Measurements from ENCODE around the gene MPV17L2.

DNA sequence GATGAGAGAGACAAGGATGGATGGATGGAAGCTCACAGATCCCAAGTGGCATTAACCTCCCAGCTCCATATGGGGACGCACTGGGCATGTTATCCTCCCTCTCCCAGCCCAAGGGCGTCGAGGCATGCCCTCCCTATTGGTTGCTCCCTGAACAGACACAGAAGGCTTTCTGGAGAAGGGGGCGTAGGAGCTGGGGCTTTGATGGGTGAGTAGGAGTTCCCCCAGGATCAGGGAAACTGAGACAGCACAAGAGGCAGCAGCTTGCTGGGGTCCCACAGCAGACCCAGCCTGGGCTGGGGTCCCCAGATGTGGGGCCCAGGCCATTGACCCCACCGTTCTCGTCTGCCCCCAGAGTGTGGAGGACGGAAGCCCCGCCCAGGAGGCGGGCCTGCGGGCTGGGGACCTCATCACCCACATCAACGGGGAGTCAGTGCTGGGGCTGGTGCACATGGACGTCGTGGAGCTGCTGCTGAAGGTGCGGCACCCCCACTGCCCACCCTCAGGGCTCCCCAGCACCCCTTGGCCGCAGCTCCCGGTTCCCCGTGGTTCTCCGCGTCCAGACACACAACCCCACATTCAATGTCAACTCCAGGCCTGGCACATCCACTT is 47.5 kb upstream of the MPV17L2 start:
- TF ChIP-seq CTCF (IDR thresholded peaks at IDR 0.05 in 2 of 3, conservative IDR thresholded peaks at IDR 0.05 in 1 of 3; ENCODE audit: control insufficient read depth in 2 of 3, extremely low read depth in 1 of 3, insufficient read depth in 1 of 3, low read depth in 3 of 3, low read length in 3 of 3) (no peak), MYC (IDR thresholded peaks at IDR 0.05; ENCODE audit: insufficient read depth, insufficient read length, insufficient replicate concordance, low read length, severe bottlenecking) (no peak), EZH2 (IDR thresholded peaks at IDR 0.05; ENCODE audit: borderline replicate concordance, control insufficient read depth, low read depth, low read length) (no peak), JUND (IDR thresholded peaks at IDR 0.05; ENCODE audit: low read depth, low read length) (no peak), PAX5 (IDR thresholded peaks at IDR 0.05; ENCODE audit: borderline replicate concordance, low read depth, low read length) (no peak), BCLAF1 (IDR thresholded peaks at IDR 0.05) (no peak), TCF3 (IDR thresholded peaks at IDR 0.05; ENCODE audit: borderline replicate concordance, insufficient read depth, low read depth, low read length) (no peak), MAX (IDR thresholded peaks at IDR 0.05; ENCODE audit: low read depth, low read length) (no peak), POLR2A (IDR thresholded peaks at IDR 0.05; ENCODE audit: low read depth, low read length) (no peak; the same call in 1 of the 2 replicates)
- TF ChIP-seq, protein P1, sequence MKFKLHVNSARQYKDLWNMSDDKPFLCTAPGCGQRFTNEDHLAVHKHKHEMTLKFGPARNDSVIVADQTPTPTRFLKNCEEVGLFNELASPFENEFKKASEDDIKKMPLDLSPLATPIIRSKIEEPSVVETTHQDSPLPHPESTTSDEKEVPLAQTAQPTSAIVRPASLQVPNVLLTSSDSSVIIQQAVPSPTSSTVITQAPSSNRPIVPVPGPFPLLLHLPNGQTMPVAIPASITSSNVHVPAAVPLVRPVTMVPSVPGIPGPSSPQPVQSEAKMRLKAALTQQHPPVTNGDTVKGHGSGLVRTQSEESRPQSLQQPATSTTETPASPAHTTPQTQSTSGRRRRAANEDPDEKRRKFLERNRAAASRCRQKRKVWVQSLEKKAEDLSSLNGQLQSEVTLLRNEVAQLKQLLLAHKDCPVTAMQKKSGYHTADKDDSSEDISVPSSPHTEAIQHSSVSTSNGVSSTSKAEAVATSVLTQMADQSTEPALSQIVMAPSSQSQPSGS (IDR thresholded peaks at IDR 0.05; ENCODE audit: low read length): no peak
- TF ChIP-seq, protein P2, sequence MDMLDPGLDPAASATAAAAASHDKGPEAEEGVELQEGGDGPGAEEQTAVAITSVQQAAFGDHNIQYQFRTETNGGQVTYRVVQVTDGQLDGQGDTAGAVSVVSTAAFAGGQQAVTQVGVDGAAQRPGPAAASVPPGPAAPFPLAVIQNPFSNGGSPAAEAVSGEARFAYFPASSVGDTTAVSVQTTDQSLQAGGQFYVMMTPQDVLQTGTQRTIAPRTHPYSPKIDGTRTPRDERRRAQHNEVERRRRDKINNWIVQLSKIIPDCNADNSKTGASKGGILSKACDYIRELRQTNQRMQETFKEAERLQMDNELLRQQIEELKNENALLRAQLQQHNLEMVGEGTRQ (IDR thresholded peaks at IDR 0.05; ENCODE audit: borderline replicate concordance, low read depth, low read length): no peak

Measured in GM12878 (cell line).